ENCODE results near the gene TOR1AIP2.

Gene TOR1AIP2

GRCh38 chr1:179803104-179803503 is 74.5 kb downstream of the TOR1AIP2 start:
- ChIA-PET CTCF (no interaction called here), POLR2A (no interaction called here)
- TF ChIP-seq ARNT (IDR thresholded peaks at IDR 0.05) (no peak), L3MBTL2 (conservative IDR thresholded peaks at IDR 0.05) (no peak), ELF4 (IDR thresholded peaks at IDR 0.05) (no peak), PKNOX1 (IDR thresholded peaks at IDR 0.05) (no peak), TARDBP (IDR thresholded peaks at IDR 0.05) (no peak)
- DNase-seq (ENCODE audit: extremely low spot score) = no peak

- no peak for DNase-seq (ENCODE audit: extremely low spot score)
- ChIA-PET POLR2A (interaction anchor here (1.7 kb wide), 2 partner anchors 9 to 14 kb away, joined by 4 to 5 read pairs; no protein-coding TSS in a partner anchor), CTCF (no interaction called here)
- no peak for TF ChIP-seq TARDBP (IDR thresholded peaks at IDR 0.05)
- TF ChIP-seq PKNOX1 (IDR thresholded peaks at IDR 0.05) = no peak
- no peak for TF ChIP-seq SUZ12 (IDR thresholded peaks at IDR 0.05)
- TF ChIP-seq ELF4 (IDR thresholded peaks at IDR 0.05) = no peak
- TF ChIP-seq ARNT (IDR thresholded peaks at IDR 0.05) = no peak
- no peak for TF ChIP-seq SP1 (IDR thresholded peaks at IDR 0.05)
- no peak for TF ChIP-seq L3MBTL2 (conservative IDR thresholded peaks at IDR 0.05)
- TF ChIP-seq NFRKB (IDR thresholded peaks at IDR 0.05) = no peak
- no peak for TF ChIP-seq BHLHE40 (IDR thresholded peaks at IDR 0.05; ENCODE audit: borderline replicate concordance)
- no peak for TF ChIP-seq FOXK2 (IDR thresholded peaks at IDR 0.05)
Measured at GRCh38 chr1:179800481-179800880, 77.1 kb downstream of the TOR1AIP2 start.

GRCh38 chr1:179798864-179799516 is 78.6 kb downstream of the TOR1AIP2 start:
- ChIA-PET CTCF (interaction anchor here (1.3 to 3.8 kb wide), 3 partner anchors 11 to 92 kb away, joined by 4 to 24 read pairs (median 9); no protein-coding TSS in a partner anchor), POLR2A (interaction anchor here (1.7 kb wide), 1 partner anchor 16 kb away, joined by 4 read pairs; no protein-coding TSS in a partner anchor)
- no peak for TF ChIP-seq TARDBP (IDR thresholded peaks at IDR 0.05)
- TF ChIP-seq FOXA1 (IDR thresholded peaks at IDR 0.05) = no peak
- no peak for TF ChIP-seq LEF1 (IDR thresholded peaks at IDR 0.05; ENCODE audit: borderline replicate concordance)
- TF ChIP-seq CTBP1 (IDR thresholded peaks at IDR 0.05; ENCODE audit: borderline replicate concordance) = no peak
- no peak for TF ChIP-seq FOXM1 (IDR thresholded peaks at IDR 0.05; ENCODE audit: borderline replicate concordance)
- DNase-seq (ENCODE audit: extremely low spot score) = no peak

- DNase-seq (ENCODE audit: extremely low spot score) = no peak
- POLR2A ChIA-PET = no interaction called here
- TF ChIP-seq PKNOX1 (IDR thresholded peaks at IDR 0.05) = no peak
- TF ChIP-seq SP1 (IDR thresholded peaks at IDR 0.05) = no peak
- no peak for TF ChIP-seq LEF1 (IDR thresholded peaks at IDR 0.05; ENCODE audit: borderline replicate concordance)
- TF ChIP-seq FOXM1 (IDR thresholded peaks at IDR 0.05; ENCODE audit: borderline replicate concordance) = no peak
- no peak for TF ChIP-seq ELF4 (IDR thresholded peaks at IDR 0.05)
- no peak for TF ChIP-seq HDGF (IDR thresholded peaks at IDR 0.05; ENCODE audit: borderline replicate concordance)
- no peak for TF ChIP-seq FOXA1 (IDR thresholded peaks at IDR 0.05)
- no peak for TF ChIP-seq ARNT (IDR thresholded peaks at IDR 0.05)
- TF ChIP-seq NFRKB (IDR thresholded peaks at IDR 0.05) = no peak
- no peak for TF ChIP-seq CTBP1 (IDR thresholded peaks at IDR 0.05; ENCODE audit: borderline replicate concordance)
- no peak for TF ChIP-seq FOXK2 (IDR thresholded peaks at IDR 0.05)
- no peak for TF ChIP-seq L3MBTL2 (conservative IDR thresholded peaks at IDR 0.05)
- CTCF ChIA-PET = interaction anchor here (1.3 to 3.8 kb wide), 3 partner anchors 12 to 92 kb away, joined by 4 to 24 read pairs (median 9); no protein-coding TSS in a partner anchor
Measured at GRCh38 chr1:179798213-179798863, 79.3 kb downstream of the TOR1AIP2 start.

- TF ChIP-seq ELF4 (IDR thresholded peaks at IDR 0.05) (no peak), SUZ12 (IDR thresholded peaks at IDR 0.05) (no peak), FOXM1 (IDR thresholded peaks at IDR 0.05; ENCODE audit: borderline replicate concordance) (no peak), HDGF (IDR thresholded peaks at IDR 0.05; ENCODE audit: borderline replicate concordance) (no peak), ARNT (IDR thresholded peaks at IDR 0.05) (no peak), NFRKB (IDR thresholded peaks at IDR 0.05) (no peak), FOXK2 (IDR thresholded peaks at IDR 0.05) (no peak), TARDBP (IDR thresholded peaks at IDR 0.05) (no peak), CTBP1 (IDR thresholded peaks at IDR 0.05; ENCODE audit: borderline replicate concordance) (no peak), SP1 (IDR thresholded peaks at IDR 0.05) (no peak), BHLHE40 (IDR thresholded peaks at IDR 0.05; ENCODE audit: borderline replicate concordance) (no peak), PKNOX1 (IDR thresholded peaks at IDR 0.05) (no peak), FOXA1 (IDR thresholded peaks at IDR 0.05) (no peak), L3MBTL2 (conservative IDR thresholded peaks at IDR 0.05) (no peak), ZNF384 (IDR thresholded peaks at IDR 0.05) (no peak), LEF1 (IDR thresholded peaks at IDR 0.05; ENCODE audit: borderline replicate concordance) (no peak)
- DNase-seq (ENCODE audit: extremely low spot score) = no peak
- CTCF ChIA-PET = interaction anchor here (1.5 kb wide), 1 partner anchor 15 kb away, joined by 9 read pairs; no protein-coding TSS in a partner anchor
- POLR2A ChIA-PET = no interaction called here
Measured at GRCh38 chr1:179794669-179795068, 82.9 kb downstream of the TOR1AIP2 start.
